Gastroesophageal sphincter (tissue), 4 donors: ENCODE data around the gene WDR64. TPM values are rescaled to one million over a fixed set of nuclear protein-coding genes. Genes with fewer than 3 reads are reported as not detected.

Source experiments
- ATAC-seq: fragments of 150-250 bp; one replicate; pipeline ENCODE4 v1.9.1; 2016; ENCODE audit warnings: mild to moderate bottlenecking, moderate library complexity
- H3K27ac ChIP-seq, 4 donors: fragments of 200-600 bp; sonication (generic) in 3 of 4; 1 replicate in 3 of 4; 2 replicates in 1 of 4; pipeline ENCODE4 v1.5.1; 2016 to 2019
- H3K27me3 ChIP-seq: fragments of 200-600 bp; sonication (generic); one replicate; pipeline ENCODE4 v1.5.1; 2019
- H3K36me3 ChIP-seq, 2 donors: fragments of 200-600 bp; sonication (generic); one replicate each; pipeline ENCODE4 v1.5.1; 2019; ENCODE audit warnings: control low read depth in 1 of 2
- H3K4me1 ChIP-seq, 3 donors: fragments of 200-600 bp; sonication (generic); 1 replicate in 2 of 3; 2 replicates in 1 of 3; pipeline ENCODE4 v1.5.1; 2016 to 2019; ENCODE audit warnings: control low read depth in 2 of 3
- H3K4me3 ChIP-seq, 2 donors: fragments of 200-600 bp; sonication (generic); one replicate each; pipeline ENCODE4 v1.5.1; 2019; ENCODE audit warnings: mild to moderate bottlenecking in 1 of 2, moderate library complexity in 1 of 2
- H3K9me3 ChIP-seq, 3 donors: fragments of 200-600 bp; sonication (generic); one replicate each; pipeline ENCODE4 v1.5.1; 2017 to 2019; ENCODE audit warnings: control low read depth in 2 of 3
- EP300 ChIP-seq: sonication (generic); formaldehyde crosslinking; IDR thresholded peaks from one replicate; pipeline ENCODE4 v1.6.1; 2017; ENCODE audit warnings: antibody characterized with exemption, mild to moderate bottlenecking
- POLR2A ChIP-seq, 2 donors: fragments of 450-650 bp; IDR thresholded peaks; one replicate each; pipeline ENCODE4 v1.6.1; 2017; ENCODE audit warnings: antibody characterized with exemption in 2 of 2, mild to moderate bottlenecking in 2 of 2, moderate library complexity in 1 of 2
- POLR2AphosphoS5 ChIP-seq: sonication (generic); formaldehyde crosslinking; IDR thresholded peaks from one replicate; pipeline ENCODE4 v1.6.1; 2017; ENCODE audit warnings: antibody characterized with exemption
- WGBS, 2 donors: methylation state at CpG; one replicate each; pipeline ENCODE4 v1.1.5; 2018; ENCODE audit warnings: low coverage in 1 of 2; 5-methylcytosine and 5-hydroxymethylcytosine counted together
- total RNA-seq, 4 donors: library from RNA; depleted of rRNA; stranded (reverse); fragments of >200 nt; gene quantifications; one replicate each; pipeline ENCODE4 v1.1.0, GENCODE V29; 2016
- TF ChIP-seq, protein P1 (sequence below), 4 experiments: fragments of 200-600 bp in 2 of 4; fragments of 450-650 bp in 2 of 4; sonication (generic) in 1 of 4; IDR thresholded peaks; one replicate each; pipeline ENCODE4 v1.5.1; 2017 to 2019; ENCODE audit warnings: antibody characterized with exemption in 4 of 4, mild to moderate bottlenecking in 2 of 4, moderate library complexity in 2 of 4

Gene WDR64
- total RNA-seq, 4 donors from 2014 or later, result 0.16 TPM; not detected in 3

DNA sequence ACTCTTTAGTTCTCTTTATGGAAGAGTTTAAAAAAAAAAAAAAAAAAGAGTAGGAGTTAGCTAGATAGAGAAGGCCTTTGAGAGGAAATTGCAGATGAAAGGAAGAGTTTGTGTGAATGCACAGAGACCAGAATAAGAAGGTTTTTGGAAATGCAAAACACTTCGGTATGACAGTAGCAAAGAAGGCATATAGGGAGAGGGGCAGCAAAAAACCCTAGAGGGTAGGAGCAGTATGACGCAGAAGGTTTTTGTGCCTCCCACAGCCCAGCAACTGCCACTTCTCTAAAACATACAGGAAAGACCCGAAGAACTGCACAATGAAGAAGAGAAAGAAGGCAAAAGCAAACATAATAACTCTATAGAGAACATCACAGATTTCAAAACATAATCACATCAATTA lies 84.3 kb downstream of the WDR64 start:
- 59 to 70% methylated on average over 2 to 3 of the region's 3 CpGs for whole genome bisulfite sequencing, 2 donors
- H3K9me3 ChIP-seq, result no peaks in the 10 kb centered on the region
- H3K36me3 ChIP-seq, result no peaks in the 10 kb centered on the region
- no peak for ATAC-seq
- H3K27ac ChIP-seq, result no peak overlapping the region
- TF ChIP-seq, protein P1, sequence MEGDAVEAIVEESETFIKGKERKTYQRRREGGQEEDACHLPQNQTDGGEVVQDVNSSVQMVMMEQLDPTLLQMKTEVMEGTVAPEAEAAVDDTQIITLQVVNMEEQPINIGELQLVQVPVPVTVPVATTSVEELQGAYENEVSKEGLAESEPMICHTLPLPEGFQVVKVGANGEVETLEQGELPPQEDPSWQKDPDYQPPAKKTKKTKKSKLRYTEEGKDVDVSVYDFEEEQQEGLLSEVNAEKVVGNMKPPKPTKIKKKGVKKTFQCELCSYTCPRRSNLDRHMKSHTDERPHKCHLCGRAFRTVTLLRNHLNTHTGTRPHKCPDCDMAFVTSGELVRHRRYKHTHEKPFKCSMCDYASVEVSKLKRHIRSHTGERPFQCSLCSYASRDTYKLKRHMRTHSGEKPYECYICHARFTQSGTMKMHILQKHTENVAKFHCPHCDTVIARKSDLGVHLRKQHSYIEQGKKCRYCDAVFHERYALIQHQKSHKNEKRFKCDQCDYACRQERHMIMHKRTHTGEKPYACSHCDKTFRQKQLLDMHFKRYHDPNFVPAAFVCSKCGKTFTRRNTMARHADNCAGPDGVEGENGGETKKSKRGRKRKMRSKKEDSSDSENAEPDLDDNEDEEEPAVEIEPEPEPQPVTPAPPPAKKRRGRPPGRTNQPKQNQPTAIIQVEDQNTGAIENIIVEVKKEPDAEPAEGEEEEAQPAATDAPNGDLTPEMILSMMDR (IDR thresholded peaks at IDR 0.05), result no peak
- TF ChIP-seq POLR2AphosphoS5, result no peak
- no peak for TF ChIP-seq EP300
- TF ChIP-seq POLR2A (IDR thresholded peaks at IDR 0.05), result no peak
- no peak overlapping the region for H3K4me3 ChIP-seq
- H3K27me3 ChIP-seq, result peaks cover 14% of the 10 kb centered on the region
- H3K4me1 ChIP-seq, result no peaks in the 10 kb centered on the region

DNA sequence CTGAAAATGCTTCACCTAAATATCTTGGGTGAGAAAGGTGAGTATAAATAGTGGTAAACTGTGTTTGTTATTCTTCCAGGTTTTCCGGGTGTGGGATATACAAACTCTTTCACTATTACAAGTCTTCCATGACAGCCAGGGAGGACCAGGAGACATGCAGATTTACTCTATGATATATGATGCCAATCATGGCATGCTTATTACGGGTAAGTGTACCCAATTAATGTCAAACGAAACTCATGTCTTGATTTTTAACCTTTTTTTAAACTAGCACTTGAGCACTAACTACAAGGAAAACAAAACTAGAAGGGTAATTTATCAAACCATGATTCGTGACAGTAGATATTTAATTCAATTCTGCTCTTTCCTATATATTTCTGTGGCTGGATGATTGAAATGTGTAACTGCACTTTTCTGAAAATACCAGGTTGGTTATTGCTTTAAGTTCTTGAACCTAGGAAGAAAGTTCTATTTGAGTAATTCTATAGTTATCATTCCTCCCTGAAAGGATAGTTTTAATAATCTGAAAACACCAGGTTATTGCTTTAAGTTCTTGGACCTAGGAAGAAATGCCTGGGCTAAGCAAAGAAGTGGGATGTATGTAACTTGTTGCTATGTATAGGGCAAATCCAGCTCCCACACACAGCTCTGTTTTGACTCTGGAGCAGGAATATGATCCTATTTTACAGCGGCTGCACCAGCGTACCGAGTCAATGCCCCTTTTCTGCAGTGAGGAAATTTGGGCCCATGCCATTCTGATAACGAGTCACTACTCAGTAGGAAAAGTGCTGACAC lies 86.4 kb downstream of the WDR64 start:
- no peaks in the 10 kb centered on the region for H3K4me1 ChIP-seq
- TF ChIP-seq EP300 (no peak), POLR2AphosphoS5 (no peak), POLR2A (IDR thresholded peaks at IDR 0.05) (no peak)
- TF ChIP-seq, protein P1 (IDR thresholded peaks at IDR 0.05), result no peak

DNA sequence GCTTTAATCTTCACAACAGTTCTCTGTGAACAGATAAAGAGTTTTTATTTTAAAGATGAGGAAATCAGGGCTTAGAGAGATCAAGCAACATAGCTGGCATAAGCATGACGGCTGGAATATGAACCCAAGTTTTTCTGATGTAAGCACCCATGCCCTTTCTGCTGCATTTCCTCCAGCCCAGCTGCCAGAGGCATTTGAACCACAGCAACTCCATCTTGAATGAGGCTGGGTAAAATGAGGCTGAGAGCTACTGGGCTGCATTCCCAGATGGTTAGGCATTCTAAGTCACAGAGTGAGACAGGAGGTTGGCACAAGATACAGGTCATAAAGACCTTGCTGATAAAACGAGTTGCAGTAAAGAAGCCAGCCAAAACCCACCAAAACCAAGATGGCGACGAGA lies 90.0 kb downstream of the WDR64 start:
- H3K4me1 ChIP-seq, result no peaks in the 10 kb centered on the region
- peaks cover 14% of the 10 kb centered on the region for H3K27me3 ChIP-seq
- WGBS, 2 donors, result 60 to 87% methylated on average over 2 to 4 of the region's 4 CpGs
- no peak overlapping the region for H3K4me3 ChIP-seq
- ATAC-seq, result no peak
- TF ChIP-seq EP300, result no peak
- TF ChIP-seq, protein P1 (IDR thresholded peaks at IDR 0.05), result no peak
- no peak for TF ChIP-seq POLR2AphosphoS5
- TF ChIP-seq POLR2A (IDR thresholded peaks at IDR 0.05), result no peak
- no peaks in the 10 kb centered on the region for H3K36me3 ChIP-seq
- no peak overlapping the region for H3K27ac ChIP-seq
- H3K9me3 ChIP-seq, result no peaks in the 10 kb centered on the region

More for the DNA sequence above, 86.4 kb downstream of the WDR64 start:
- ATAC-seq, result no peak
- WGBS, 2 donors, result 50 to 60% methylated on average over 5 to 8 of the region's 8 CpGs
- Histone ChIP-seq H3K4me3 (no peak overlapping the region), H3K36me3 (no peaks in the 10 kb centered on the region), H3K27ac (no peak overlapping the region), H3K9me3 (no peaks in the 10 kb centered on the region), H3K27me3 (peaks cover 14% of the 10 kb centered on the region)

DNA sequence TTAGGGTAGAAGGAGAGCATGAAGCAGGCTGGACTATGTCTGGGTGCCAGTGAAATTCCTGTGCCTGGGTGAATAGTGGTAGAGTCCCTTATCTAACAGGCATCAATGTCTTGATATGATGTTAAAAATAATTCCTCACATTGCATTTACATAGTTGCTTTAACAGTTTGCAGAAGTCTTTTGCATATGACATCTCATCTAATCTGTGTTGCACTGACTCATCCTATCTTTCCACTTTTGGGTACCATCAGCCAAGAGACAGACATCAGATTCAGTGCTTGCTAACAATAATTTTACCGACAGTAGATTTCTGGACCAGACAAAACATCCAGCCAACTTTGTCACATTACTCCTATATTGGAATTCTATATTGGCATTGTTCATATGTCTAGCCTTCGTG lies 92.5 kb downstream of the WDR64 start:
- Histone ChIP-seq H3K27ac (no peak overlapping the region), H3K27me3 (peaks cover 8% of the 10 kb centered on the region), H3K4me3 (no peak overlapping the region), H3K9me3 (no peaks in the 10 kb centered on the region), H3K36me3 (no peaks in the 10 kb centered on the region), H3K4me1 (no peaks in the 10 kb centered on the region)
- 83 to 87% methylated on average over 1 to 2 of the region's 2 CpGs for WGBS, 2 donors
- TF ChIP-seq POLR2A (IDR thresholded peaks at IDR 0.05) (no peak), EP300 (no peak), POLR2AphosphoS5 (no peak)
- TF ChIP-seq, protein P1 (IDR thresholded peaks at IDR 0.05), result no peak
- no peak for ATAC-seq

DNA sequence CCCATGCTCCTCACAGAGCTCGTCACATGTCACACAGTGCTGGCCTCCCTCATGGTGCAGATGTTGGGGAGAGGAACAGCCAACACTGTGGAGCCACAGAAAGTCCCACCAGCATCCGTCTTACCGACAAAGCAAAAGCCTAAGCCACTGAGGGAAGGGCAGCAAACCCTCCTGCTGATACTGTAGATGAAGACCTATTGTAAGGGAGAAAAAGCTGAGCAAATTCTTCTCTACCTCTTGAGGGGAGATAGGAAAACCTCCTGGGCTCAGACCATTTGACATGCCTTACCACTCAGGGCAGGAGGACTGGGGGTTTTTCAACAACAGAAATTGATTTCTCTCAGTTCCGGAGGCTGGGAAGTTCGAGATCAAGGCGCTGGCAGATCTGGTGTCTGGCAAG lies 95.9 kb downstream of the WDR64 start:
- H3K4me3 ChIP-seq, result no peak overlapping the region
- no peaks in the 10 kb centered on the region for H3K9me3 ChIP-seq
- 52 to 79% methylated on average over 2 to 5 of the region's 6 CpGs for WGBS, 2 donors
- no peaks in the 10 kb centered on the region for H3K36me3 ChIP-seq
- H3K4me1 ChIP-seq, result no peaks in the 10 kb centered on the region
- H3K27ac ChIP-seq, result no peak overlapping the region
- no peak for ATAC-seq
- TF ChIP-seq, protein P1 (IDR thresholded peaks at IDR 0.05), result no peak
- no peak for TF ChIP-seq EP300
- TF ChIP-seq POLR2A (IDR thresholded peaks at IDR 0.05), result no peak
- TF ChIP-seq POLR2AphosphoS5, result no peak
- H3K27me3 ChIP-seq, result no peaks in the 10 kb centered on the region
